ENCODE results near the gene LIN28A.

DNA sequence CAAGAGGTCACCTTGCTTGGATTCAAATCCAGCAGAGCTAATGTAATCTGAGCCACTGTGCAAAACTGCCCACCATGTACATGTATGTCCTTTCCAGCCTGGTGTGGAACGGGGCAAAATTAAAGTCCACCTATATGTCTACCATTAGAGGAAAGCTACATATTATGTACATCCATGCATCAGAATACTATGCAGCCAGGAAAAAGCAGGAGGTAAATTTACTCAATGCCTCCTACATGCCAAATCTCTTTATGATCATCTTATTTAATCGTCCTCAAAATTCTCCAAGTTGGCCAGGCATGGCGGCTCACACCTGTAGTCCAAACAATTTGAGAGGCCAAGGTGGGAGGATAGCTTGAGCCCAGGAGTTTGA, 31.8 kb upstream of the LIN28A start:
- TF ChIP-seq, protein P1, sequence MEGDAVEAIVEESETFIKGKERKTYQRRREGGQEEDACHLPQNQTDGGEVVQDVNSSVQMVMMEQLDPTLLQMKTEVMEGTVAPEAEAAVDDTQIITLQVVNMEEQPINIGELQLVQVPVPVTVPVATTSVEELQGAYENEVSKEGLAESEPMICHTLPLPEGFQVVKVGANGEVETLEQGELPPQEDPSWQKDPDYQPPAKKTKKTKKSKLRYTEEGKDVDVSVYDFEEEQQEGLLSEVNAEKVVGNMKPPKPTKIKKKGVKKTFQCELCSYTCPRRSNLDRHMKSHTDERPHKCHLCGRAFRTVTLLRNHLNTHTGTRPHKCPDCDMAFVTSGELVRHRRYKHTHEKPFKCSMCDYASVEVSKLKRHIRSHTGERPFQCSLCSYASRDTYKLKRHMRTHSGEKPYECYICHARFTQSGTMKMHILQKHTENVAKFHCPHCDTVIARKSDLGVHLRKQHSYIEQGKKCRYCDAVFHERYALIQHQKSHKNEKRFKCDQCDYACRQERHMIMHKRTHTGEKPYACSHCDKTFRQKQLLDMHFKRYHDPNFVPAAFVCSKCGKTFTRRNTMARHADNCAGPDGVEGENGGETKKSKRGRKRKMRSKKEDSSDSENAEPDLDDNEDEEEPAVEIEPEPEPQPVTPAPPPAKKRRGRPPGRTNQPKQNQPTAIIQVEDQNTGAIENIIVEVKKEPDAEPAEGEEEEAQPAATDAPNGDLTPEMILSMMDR (IDR thresholded peaks at IDR 0.05) = no peak
- TF ChIP-seq POLR2A (IDR thresholded peaks at IDR 0.05) = no peak

All from adrenal gland (tissue), 5 donors.